Vagina (tissue), 2 donors: ENCODE data around the gene ERC2.

ENCODE experiments used
- POLR2AphosphoS5 ChIP-seq, 2 donors: sonication (generic); formaldehyde crosslinking; IDR thresholded peaks; one replicate each; pipeline ENCODE4 v1.9.0; 2017; ENCODE audit warnings: antibody characterized with exemption in 2 of 2, mild to moderate bottlenecking in 2 of 2, low read depth in 1 of 2; ENCODE audit not compliant: insufficient read depth in 1 of 2
- TF ChIP-seq, protein P1 (sequence below), 3 experiments: fragments of 450-650 bp in 2 of 3; fragments of 200-600 bp in 1 of 3; sonication (generic) in 1 of 3; IDR thresholded peaks; one replicate each; pipeline ENCODE4 v1.5.1; 2017 to 2019; ENCODE audit warnings: antibody characterized with exemption in 3 of 3, mild to moderate bottlenecking in 2 of 3, moderate library complexity in 2 of 3

DNA sequence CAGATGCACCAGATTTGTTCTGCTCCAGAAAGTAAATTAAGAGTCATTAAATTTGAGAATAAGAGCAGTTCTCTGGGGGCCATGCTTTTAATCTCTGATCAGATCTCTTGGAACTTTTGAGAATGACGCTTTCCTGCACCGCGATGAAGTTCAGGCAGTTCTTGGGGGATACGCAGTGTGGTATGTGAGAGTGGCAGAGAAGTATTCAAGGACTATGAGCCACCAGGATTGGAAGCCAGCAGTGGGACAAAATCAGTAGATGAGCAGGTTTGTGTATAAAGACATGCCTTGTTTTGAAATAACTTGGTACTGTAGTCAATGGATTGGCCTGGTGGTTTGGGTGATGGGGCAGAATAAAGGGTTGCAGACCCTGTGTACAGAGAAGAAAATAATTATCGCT, 483.6 kb downstream of the ERC2 start:
- TF ChIP-seq, protein P1, sequence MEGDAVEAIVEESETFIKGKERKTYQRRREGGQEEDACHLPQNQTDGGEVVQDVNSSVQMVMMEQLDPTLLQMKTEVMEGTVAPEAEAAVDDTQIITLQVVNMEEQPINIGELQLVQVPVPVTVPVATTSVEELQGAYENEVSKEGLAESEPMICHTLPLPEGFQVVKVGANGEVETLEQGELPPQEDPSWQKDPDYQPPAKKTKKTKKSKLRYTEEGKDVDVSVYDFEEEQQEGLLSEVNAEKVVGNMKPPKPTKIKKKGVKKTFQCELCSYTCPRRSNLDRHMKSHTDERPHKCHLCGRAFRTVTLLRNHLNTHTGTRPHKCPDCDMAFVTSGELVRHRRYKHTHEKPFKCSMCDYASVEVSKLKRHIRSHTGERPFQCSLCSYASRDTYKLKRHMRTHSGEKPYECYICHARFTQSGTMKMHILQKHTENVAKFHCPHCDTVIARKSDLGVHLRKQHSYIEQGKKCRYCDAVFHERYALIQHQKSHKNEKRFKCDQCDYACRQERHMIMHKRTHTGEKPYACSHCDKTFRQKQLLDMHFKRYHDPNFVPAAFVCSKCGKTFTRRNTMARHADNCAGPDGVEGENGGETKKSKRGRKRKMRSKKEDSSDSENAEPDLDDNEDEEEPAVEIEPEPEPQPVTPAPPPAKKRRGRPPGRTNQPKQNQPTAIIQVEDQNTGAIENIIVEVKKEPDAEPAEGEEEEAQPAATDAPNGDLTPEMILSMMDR (IDR thresholded peaks at IDR 0.05) = no peak
- no peak for TF ChIP-seq POLR2AphosphoS5 (IDR thresholded peaks at IDR 0.05; ENCODE audit: insufficient read depth in 1 of 2, low read depth in 1 of 2)
